DND-41 (cell line): ENCODE data around the gene SYNGR3.
A peak's percentile ranks its signal among the peaks of the same experiment; 100 is the strongest.
"Not testable (repeated sequence)": the region's sequence is repeated elsewhere in the genome, so short reads cannot be mapped to it uniquely, and the experiment has no call there.

Experiments
- ATAC-seq: fragments of 200-7000 bp; cut with Tn5 transposase; 3 replicates; pipeline ENCODE4 v1.9.1; 2021; ENCODE audit warnings: low read depth; ENCODE audit not compliant: insufficient read depth
- DNase-seq: peaks from one replicate; pipeline ENCODE4 v3.0.0-alpha.2; 2020
- H2AFZ ChIP-seq: 2 replicates; pipeline ENCODE4 v1.6.0; 2012; ENCODE audit warnings: low read depth, low read length
- H3K27ac ChIP-seq: 2 replicates; pipeline ENCODE4 v1.5.1; 2012; ENCODE audit warnings: low read length, inconsistent platforms
- H3K27me3 ChIP-seq: fragments of 200-600 bp; sonication (generic); 2 replicates; pipeline ENCODE4 v1.6.0; 2012; ENCODE audit warnings: low read length, mild to moderate bottlenecking, inconsistent platforms; ENCODE audit not compliant: insufficient read depth, poor library complexity
- H3K36me3 ChIP-seq: 2 replicates; pipeline ENCODE4 v1.5.1; 2012; ENCODE audit warnings: low read length, inconsistent platforms; ENCODE audit not compliant: insufficient read depth
- H3K4me1 ChIP-seq: 2 replicates; pipeline ENCODE4 v1.5.1; 2012; ENCODE audit warnings: mild to moderate bottlenecking, low read length; ENCODE audit not compliant: insufficient read depth
- H3K4me2 ChIP-seq: 2 replicates; pipeline ENCODE4 v1.6.0; 2012; ENCODE audit warnings: mild to moderate bottlenecking, moderate library complexity, low read length, inconsistent platforms; ENCODE audit not compliant: insufficient read depth
- H3K4me3 ChIP-seq, 2 experiments: fragments of 200-600 bp in 1 of 2; shearing (Covaris generic) in 1 of 2; 2 replicates each; pipeline ENCODE4 v1.5.1; 2012 to 2016; ENCODE audit warnings: inconsistent platforms in 2 of 2, low read length in 2 of 2, mild to moderate bottlenecking in 2 of 2, low read depth in 1 of 2, moderate library complexity in 1 of 2
- H3K79me2 ChIP-seq: 2 replicates; pipeline ENCODE4 v1.6.0; 2012; ENCODE audit warnings: low read length, inconsistent platforms; ENCODE audit not compliant: insufficient read depth
- H3K9ac ChIP-seq: 2 replicates; pipeline ENCODE4 v1.6.0; 2012; ENCODE audit warnings: low read depth, mild to moderate bottlenecking, inconsistent platforms, low read length, moderate library complexity
- H3K9me3 ChIP-seq: 2 replicates; pipeline ENCODE4 v1.5.1; 2012; ENCODE audit warnings: low read length, moderate library complexity, mild to moderate bottlenecking, inconsistent platforms; ENCODE audit not compliant: insufficient read depth, severe bottlenecking
- H4K20me1 ChIP-seq: 2 replicates; pipeline ENCODE4 v1.6.0; 2012; ENCODE audit warnings: low read length; ENCODE audit not compliant: insufficient read depth
- CTCF ChIP-seq: IDR thresholded peaks from 2 replicates; pipeline ENCODE4 v1.5.1; 2012; ENCODE audit warnings: borderline replicate concordance, low read length, moderate library complexity, mild to moderate bottlenecking; ENCODE audit not compliant: poor library complexity, severe bottlenecking; ENCODE audit errors: extremely low read depth
- EZH2 ChIP-seq: IDR thresholded peaks from 3 replicates; pipeline ENCODE4 v1.6.1; 2012; ENCODE audit warnings: borderline replicate concordance, low read depth, mild to moderate bottlenecking, moderate library complexity, low read length, inconsistent platforms; ENCODE audit not compliant: severe bottlenecking

SYNGR3 gene

GRCh38 chr16:2032285-2033056 is 42.7 kb downstream of the SYNGR3 start:
- no peak overlapping the region for H3K4me3 ChIP-seq
- no peaks in the 10 kb centered on the region for H3K9me3 ChIP-seq
- peaks cover 17% of the 10 kb centered on the region for H3K27me3 ChIP-seq
- H3K4me1 ChIP-seq = no peaks in the 10 kb centered on the region
- H3K27ac ChIP-seq = no peak overlapping the region
- no peak overlapping the region for H3K9ac ChIP-seq
- TF ChIP-seq CTCF = no peak
- no peak for TF ChIP-seq EZH2
- DNase-seq = no peak
- H3K79me2 ChIP-seq = no peaks in the 10 kb centered on the region
- no peak overlapping the region for H2AFZ ChIP-seq
- H3K36me3 ChIP-seq = no peaks in the 10 kb centered on the region
- no peak overlapping the region for H3K4me2 ChIP-seq
- H4K20me1 ChIP-seq = peaks cover 9% of the 10 kb centered on the region
- ATAC-seq = no peak

DNA sequence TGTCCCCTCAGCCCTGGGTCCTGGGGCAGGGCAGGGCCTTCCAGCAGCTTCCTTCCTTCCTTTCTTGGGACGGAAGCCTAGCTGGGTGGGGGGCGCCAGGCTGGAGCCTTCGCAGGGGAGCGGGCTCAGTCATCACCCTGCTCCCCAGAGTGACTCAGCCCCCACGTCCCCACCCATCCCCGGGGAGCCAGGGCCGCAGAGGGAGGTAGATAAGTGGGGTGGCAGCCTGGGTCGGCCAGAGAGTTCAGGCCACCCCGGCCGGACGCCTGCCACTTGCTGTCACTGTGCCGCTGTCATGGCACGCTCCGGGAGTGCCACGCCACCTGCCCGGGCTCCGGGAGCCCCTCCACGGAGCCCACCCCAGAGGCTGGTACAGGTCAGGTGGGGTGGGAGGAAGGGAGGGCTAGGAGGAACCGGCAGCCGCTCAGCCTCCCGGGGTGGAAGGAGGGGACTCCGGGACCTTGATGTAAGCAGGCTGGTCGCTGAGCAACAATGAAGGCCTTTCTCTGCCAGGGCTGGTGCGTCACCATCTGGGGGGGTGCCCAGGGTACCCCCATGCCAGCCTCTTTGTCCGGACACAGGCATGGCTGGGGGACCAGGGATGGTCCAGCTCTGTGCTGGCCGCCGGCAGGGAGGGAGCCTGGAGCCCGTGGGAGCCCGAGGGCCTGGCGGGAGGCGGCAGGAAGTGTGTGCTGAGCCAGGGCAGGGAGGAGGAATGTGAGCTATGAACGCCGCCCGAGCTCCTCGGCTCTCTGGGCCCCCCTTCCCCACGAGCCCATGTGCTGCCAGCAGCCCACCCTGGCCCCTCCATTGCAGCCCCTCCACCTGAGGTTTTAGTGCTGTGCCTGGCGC is 43.5 kb downstream of the SYNGR3 start:
- no peak overlapping the region for H3K4me2 ChIP-seq
- no peaks in the 10 kb centered on the region for H3K36me3 ChIP-seq
- DNase-seq (no peak), ATAC-seq (peak; percentile 13; the same call in 1 of the 3 replicates)
- peaks cover 9% of the 10 kb centered on the region for H3K27me3 ChIP-seq
- H3K9ac ChIP-seq = no peak overlapping the region
- no peaks in the 10 kb centered on the region for H3K79me2 ChIP-seq
- no peaks in the 10 kb centered on the region for H3K4me1 ChIP-seq
- no peak overlapping the region for H3K4me3 ChIP-seq
- no peak for TF ChIP-seq CTCF
- TF ChIP-seq EZH2 = no peak
- peaks cover 6% of the 10 kb centered on the region for H4K20me1 ChIP-seq
- no peak overlapping the region for H3K27ac ChIP-seq
- H3K9me3 ChIP-seq = no peaks in the 10 kb centered on the region
- no peak overlapping the region for H2AFZ ChIP-seq

DNA sequence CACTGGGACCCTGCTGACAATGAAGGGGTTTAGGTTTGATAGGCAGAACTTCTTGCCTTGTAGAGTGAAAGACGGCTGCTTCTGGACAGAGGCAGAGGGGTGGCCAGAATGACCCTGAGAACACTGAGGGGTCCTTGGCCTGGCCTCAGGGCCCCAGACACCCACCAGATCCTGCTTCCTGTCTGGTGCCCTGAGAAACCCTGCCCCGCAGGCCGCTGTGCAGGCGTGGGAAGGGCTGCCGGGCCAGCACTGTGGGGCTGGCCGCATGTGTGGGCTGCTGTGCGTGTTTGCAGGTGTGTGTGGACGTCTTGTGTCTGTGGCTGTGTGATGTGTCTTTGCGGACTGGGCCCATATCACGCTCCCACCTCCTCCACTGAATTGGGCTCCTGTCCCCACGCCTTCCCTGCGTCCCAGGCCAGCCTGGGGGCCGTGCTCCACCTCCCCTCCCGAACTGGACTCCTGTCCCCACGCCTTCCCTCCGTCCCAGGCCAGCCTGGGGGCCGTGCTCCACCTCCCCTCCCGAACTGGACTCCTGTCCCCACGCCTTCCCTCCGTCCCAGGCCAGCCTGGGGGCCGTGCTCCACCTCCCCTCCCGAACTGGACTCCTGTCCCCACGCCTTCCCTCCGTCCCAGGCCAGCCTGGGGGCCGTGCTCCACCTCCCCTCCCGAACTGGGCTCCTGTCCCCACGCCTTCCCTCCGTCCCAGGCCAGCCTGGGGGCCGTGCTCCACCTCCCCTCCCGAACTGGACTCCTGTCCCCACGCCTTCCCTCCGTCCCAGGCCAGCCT is 44.3 kb downstream of the SYNGR3 start:
- H3K79me2 ChIP-seq, H3K9me3 ChIP-seq, H2AFZ ChIP-seq, H3K4me2 ChIP-seq, H3K4me3 ChIP-seq, DNase-seq, H3K36me3 ChIP-seq, H3K9ac ChIP-seq, H3K4me1 ChIP-seq, ATAC-seq, H3K27me3 ChIP-seq, H4K20me1 ChIP-seq, H3K27ac ChIP-seq: not testable (repeated sequence)
